GM20000 (cell line): ENCODE data around the gene BCL6.

Experiments
- DNase-seq: peaks from one replicate; pipeline ENCODE4 v3.0.0; 2012; ENCODE audit warnings: low spot score
- TF ChIP-seq, protein P1 (sequence below): IDR thresholded peaks from 2 replicates; pipeline ENCODE4 v1.5.1; 2012; ENCODE audit warnings: mild to moderate bottlenecking, control low read depth; ENCODE audit errors: extremely low read depth, missing control alignments

The BCL6 gene

DNA sequence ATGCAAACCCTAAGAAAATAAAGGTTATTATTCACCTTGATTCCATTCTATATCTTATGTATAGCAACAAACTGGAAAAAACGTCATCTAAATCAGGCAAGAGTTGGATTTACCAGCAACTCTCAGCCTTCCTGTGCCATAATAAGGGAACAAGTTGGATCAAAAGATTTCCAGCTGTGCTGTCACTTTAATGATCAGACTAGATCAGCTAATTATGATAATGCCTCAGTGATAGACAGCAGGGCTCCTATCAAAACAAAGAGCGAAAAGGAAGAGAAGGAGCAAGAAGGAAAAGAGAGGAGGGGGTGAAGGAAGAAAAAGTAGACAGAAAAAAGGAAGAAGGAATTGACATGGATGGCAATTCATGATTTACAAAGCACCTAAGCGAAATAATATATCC is 36.7 kb upstream of the BCL6 start:
- no peak for DNase-seq
- TF ChIP-seq, protein P1, sequence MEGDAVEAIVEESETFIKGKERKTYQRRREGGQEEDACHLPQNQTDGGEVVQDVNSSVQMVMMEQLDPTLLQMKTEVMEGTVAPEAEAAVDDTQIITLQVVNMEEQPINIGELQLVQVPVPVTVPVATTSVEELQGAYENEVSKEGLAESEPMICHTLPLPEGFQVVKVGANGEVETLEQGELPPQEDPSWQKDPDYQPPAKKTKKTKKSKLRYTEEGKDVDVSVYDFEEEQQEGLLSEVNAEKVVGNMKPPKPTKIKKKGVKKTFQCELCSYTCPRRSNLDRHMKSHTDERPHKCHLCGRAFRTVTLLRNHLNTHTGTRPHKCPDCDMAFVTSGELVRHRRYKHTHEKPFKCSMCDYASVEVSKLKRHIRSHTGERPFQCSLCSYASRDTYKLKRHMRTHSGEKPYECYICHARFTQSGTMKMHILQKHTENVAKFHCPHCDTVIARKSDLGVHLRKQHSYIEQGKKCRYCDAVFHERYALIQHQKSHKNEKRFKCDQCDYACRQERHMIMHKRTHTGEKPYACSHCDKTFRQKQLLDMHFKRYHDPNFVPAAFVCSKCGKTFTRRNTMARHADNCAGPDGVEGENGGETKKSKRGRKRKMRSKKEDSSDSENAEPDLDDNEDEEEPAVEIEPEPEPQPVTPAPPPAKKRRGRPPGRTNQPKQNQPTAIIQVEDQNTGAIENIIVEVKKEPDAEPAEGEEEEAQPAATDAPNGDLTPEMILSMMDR, result no peak

DNA sequence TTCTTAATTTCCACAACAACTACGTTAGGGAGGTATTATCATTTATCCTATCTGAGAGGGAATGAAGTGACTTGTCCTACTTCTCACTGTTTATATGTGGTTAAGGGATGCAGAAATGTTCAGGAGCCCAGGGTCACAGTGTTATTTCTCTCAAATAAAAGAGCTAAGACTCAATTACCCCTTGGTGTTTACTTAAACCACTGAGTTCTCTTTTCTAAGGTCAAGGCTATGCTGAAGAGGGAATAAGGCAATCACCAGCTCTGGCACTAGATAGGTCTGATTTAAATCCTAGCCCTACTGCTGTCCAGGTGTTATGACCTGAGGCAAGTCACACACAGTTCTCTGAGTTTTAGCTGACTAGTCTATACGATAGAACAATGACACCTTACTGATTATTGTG is 35.7 kb upstream of the BCL6 start:
- TF ChIP-seq, protein P1, result no peak
- no peak for DNase-seq

DNA sequence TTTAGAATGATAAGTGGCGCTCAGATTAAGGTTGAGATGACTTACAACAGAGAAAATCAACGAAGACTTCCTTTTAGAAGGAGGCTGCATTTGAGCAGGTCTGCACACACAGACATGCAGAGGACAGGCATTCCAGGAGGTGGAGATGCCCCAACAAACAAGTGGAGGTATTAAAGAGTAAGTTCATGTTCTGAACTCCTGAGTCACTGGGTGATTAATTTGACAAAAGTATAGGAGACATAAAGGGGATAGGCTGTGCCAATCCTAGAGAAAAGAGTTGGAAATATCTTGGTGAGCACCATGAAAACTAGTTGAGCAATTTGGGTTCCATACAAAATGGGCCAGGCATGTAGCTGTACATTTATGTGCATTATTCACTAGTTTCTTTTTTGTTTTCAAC is 33.5 kb upstream of the BCL6 start:
- DNase-seq, result no peak
- TF ChIP-seq, protein P1, result no peak

DNA sequence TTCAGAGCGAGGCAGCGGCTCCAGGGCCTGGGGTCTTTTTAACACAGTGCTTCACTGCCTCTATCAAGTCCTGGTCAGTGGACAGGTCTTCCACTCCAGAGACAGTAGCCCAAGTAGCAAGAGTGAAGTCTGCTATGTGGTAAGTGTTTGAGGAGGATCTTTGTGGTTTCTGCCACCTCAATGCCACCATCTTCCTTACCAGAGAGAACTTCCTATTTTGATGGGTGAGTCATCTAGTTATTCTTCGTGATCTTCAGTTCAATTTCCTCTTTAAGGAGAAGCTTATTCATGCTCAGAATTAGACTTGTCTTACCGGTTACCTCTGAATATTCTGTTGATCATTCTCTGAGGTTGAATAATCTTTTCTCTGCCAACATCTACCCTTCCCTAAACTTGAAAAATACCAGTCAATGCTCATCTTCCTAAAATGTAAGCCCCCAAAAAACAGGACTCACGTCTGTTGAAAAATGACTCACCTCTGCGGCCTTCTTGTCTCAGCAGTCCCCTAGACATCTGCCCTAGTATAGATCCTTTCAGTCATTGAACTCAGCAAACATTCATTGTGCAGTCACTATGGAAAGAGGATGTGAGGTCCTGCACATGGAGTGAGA is 32.2 kb upstream of the BCL6 start:
- TF ChIP-seq, protein P1, result no peak
- DNase-seq, result no peak

DNA sequence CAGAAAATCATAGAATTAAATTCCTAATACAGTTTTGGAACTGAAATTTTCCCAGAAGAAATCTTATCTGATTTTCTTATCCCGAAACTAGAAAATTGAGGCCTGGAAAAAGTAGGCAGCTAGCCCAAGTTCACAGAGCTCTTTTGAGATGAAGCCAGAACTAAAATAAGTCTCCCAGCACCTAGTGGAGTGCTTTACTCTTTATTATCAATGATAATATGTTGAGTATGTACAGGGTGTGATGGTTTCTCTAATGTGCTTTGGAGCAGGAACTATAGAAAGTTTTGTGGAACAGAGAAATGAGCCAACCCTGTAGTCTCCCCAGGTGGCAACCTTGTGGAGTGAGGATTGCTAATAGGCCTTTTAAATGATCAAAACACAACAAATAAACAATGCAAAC is 30.3 kb upstream of the BCL6 start:
- no peak for DNase-seq
- TF ChIP-seq, protein P1, result no peak

DNA sequence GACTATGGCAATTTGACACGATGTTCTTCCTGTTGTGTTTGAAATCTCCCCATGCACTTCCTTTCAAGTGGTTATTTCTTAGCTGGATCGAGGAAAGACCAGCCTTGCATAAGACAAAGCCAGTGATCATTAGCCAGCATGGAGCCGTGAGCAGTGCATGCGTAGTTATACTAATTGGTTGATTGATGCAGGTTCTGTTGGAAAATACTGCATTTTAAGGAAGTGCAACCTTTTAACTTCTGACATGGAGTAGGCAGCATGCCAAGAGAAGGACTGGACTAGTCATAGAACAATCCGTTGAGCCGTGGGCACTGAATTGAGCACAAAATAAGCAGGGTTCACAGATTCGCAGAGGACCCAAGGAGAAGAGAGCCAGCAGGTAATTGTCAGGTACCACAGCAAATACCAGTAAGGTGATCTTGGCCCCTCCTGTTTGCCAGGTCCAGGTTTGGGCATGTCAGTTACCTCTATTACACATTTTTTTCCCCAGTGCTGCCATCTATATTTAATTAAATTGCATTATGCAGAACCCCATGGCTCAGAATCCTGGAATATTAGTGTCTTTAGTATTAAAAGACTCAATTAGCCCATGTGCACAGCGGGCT is 29.0 kb upstream of the BCL6 start:
- DNase-seq, result no peak
- TF ChIP-seq, protein P1, result no peak

DNA sequence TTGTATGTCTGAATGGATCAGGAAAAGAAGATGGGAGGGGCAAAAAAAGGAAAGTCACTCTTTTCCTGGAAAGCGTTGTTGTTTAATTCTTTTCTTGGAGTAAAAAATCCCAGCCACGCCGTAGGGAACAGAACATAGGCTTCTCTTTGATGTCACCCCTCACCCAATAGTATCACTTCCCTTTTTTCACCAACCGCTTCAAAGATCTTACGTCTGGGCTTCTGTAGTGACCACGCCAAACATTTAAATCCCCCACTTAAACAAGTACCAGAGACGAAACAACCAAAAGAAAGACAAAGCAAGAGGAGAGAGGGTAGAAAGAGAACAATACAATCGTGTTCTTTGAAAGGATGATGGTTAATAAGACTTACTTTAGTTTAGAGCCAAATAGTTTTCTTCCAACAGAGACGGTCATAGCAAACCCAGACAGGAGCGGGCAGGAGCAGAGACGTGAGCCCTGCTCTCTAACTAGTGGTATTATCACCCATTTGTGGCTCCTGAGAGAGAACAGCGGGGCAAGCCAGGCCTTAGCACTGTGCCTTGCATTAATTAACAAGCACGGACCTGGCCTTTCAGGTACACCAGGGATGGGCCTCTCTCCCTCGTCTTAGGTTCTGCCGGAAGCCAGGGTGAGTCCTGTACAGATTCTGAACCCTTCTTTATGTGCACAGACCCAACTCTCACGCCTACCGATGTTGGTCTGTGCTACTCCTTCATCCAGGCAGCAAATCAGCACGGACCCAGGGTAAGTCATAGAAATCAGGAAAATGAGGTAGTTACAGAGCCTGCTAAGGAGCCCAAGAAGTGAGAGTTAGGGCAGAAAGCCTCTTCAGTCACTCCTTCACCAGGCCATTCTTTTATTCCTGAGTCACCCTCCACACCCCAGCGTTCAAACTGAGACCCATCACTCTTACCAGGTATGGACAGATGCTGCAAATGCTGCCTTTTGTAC is 28.2 kb upstream of the BCL6 start:
- peak; percentile 62 for DNase-seq
- TF ChIP-seq, protein P1, result no peak
